DND-41 (cell line): ENCODE data around the gene PLAU.
A peak's percentile ranks its signal among the peaks of the same experiment; 100 is the strongest.

ENCODE experiments used
- CTCF ChIP-seq: IDR thresholded peaks from 2 replicates; pipeline ENCODE4 v1.5.1; 2012; ENCODE audit warnings: borderline replicate concordance, low read length, moderate library complexity, mild to moderate bottlenecking; ENCODE audit not compliant: poor library complexity, severe bottlenecking; ENCODE audit errors: extremely low read depth
- EZH2 ChIP-seq: IDR thresholded peaks from 3 replicates; pipeline ENCODE4 v1.6.1; 2012; ENCODE audit warnings: borderline replicate concordance, low read depth, mild to moderate bottlenecking, moderate library complexity, low read length, inconsistent platforms; ENCODE audit not compliant: severe bottlenecking

DNA sequence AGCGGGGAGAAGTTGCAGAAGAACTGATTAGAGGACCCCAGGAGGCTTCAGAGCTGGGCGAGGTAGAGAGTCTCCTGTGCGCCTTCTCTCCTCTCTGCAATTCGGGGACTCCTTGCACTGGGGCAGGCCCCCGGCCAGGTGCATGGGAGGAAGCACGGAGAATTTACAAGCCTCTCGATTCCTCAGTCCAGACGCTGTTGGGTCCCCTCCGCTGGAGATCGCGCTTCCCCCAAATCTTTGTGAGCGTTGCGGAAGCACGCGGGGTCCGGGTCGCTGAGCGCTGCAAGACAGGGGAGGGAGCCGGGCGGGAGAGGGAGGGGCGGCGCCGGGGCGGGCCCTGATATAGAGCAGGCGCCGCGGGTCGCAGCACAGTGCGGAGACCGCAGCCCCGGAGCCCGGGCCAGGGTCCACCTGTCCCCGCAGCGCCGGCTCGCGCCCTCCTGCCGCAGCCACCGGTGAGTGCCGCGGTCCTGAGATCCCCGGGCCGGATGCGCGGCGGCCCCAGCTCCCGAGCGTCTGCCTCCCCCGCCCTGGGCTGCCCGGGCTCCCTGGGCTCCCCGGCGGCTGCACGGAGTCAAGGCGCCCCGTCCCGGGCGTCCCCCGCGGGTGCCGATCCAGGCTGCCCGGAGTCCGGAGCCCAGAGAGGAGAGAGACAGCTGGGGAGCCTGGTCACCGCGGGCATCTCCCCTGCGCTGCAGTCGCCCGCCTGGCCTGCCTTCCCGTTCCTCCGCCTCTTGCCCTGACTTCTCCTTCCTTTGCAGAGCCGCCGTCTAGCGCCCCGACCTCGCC lies at the start of gene PLAU:
- no peak for TF ChIP-seq CTCF
- TF ChIP-seq EZH2 = peak; percentile 59
